NCI-H1048 (cell line): ENCODE data around the gene SMAD9.
A peak's percentile ranks its signal among the peaks of the same experiment; 100 is the strongest.

Experiments
- DNase-seq: peaks from one replicate; lab custom pipeline; 2025; lab: John Stamatoyannopoulos, UW

SMAD9 gene

GRCh38 chr13:36862722-36863121 lies 57.3 kb downstream of the SMAD9 start:
- no peak for DNase-seq

GRCh38 chr13:36862002-36862685 lies 57.9 kb downstream of the SMAD9 start:
- no peak for DNase-seq

- no peak for DNase-seq
Observed at GRCh38 chr13:36859259-36859658, 60.8 kb downstream of the SMAD9 start.

- DNase-seq: no peak
Observed at GRCh38 chr13:36858290-36858689, 61.7 kb downstream of the SMAD9 start.

- DNase-seq: no peak
Observed at GRCh38 chr13:36857253-36857652, 62.8 kb downstream of the SMAD9 start.

- no peak for DNase-seq
Observed at GRCh38 chr13:36850790-36851438, 69.1 kb downstream of the SMAD9 start.

- DNase-seq: no peak
Observed at GRCh38 chr13:36848199-36848982, 71.6 kb downstream of the SMAD9 start.

GRCh38 chr13:36847606-36848005 lies 72.4 kb downstream of the SMAD9 start:
- DNase-seq: no peak

- DNase-seq: no peak
Observed at GRCh38 chr13:36841391-36841790, 78.6 kb downstream of the SMAD9 start.

GRCh38 chr13:36840718-36841250 lies 79.3 kb downstream of the SMAD9 start:
- no peak for DNase-seq

GRCh38 chr13:36839981-36840380 lies 80.1 kb downstream of the SMAD9 start:
- no peak for DNase-seq

GRCh38 chr13:36839281-36839680 lies 80.8 kb downstream of the SMAD9 start:
- DNase-seq: no peak

GRCh38 chr13:36837354-36838092 lies 82.5 kb downstream of the SMAD9 start:
- DNase-seq: no peak

- no peak for DNase-seq
Observed at GRCh38 chr13:36834299-36834698, 85.7 kb downstream of the SMAD9 start.

- DNase-seq: no peak
Observed at GRCh38 chr13:36831291-36831690, 88.7 kb downstream of the SMAD9 start.

GRCh38 chr13:36829753-36830152 lies 90.3 kb downstream of the SMAD9 start:
- DNase-seq: no peak

- DNase-seq: no peak
Observed at GRCh38 chr13:36822785-36823184, 97.3 kb downstream of the SMAD9 start.

- DNase-seq: no peak
Observed at GRCh38 chr13:36820222-36820621, 99.8 kb downstream of the SMAD9 start.

GRCh38 chr13:36819739-36820090 lies 100.3 kb downstream of the SMAD9 start:
- DNase-seq: no peak

GRCh38 chr13:36818804-36819738 lies 101.0 kb downstream of the SMAD9 start, which contains the start of gene RFXAP:
TSS of gene RFXAP (plus strand) at chr13:36819222. CDS start at chr13:36819358, 136 bp downstream.
- DNase-seq: peak; percentile 20
